SKM-1 (cell line): ENCODE data around the gene DIO1.

Experiments used
- DNase-seq: peaks from one replicate; lab custom pipeline; 2025; ENCODE audit not compliant: unreplicated experiment; lab: John Stamatoyannopoulos, UW

The DIO1 gene

GRCh38 chr1:53938136-53938830, 44.3 kb downstream of the DIO1 start:
- DNase-seq, result no peak

GRCh38 chr1:53942127-53942957, 48.4 kb downstream of the DIO1 start:
- DNase-seq, result no peak

- no peak for DNase-seq
These were observed 49.1 kb downstream of the DIO1 start for GRCh38 chr1:53943090-53943489.

- no peak for DNase-seq
These were observed 49.6 kb downstream of the DIO1 start for GRCh38 chr1:53943490-53944043.

- no peak for DNase-seq
These were observed 50.6 kb downstream of the DIO1 start for GRCh38 chr1:53944469-53945182.

- DNase-seq, result no peak
These were observed 51.1 kb downstream of the DIO1 start for GRCh38 chr1:53945183-53945432.

GRCh38 chr1:53945433-53946251, 51.7 kb downstream of the DIO1 start, which contains the start of gene IFT25:
TSS of gene IFT25 (minus strand) at chr1:53945699. CDS start at chr1:53940082, 5,617 bp downstream.
- DNase-seq, result peak; percentile 83

- no peak for DNase-seq
These were observed 52.5 kb downstream of the DIO1 start, which contains the start of gene LRRC42 for GRCh38 chr1:53946252-53947171. TSS of gene LRRC42 (plus strand) at chr1:53946350. CDS start at chr1:53952000, 5,650 bp downstream.

- DNase-seq, result no peak
These were observed 53.4 kb downstream of the DIO1 start for GRCh38 chr1:53947172-53947907.

- DNase-seq, result no peak
These were observed 54.3 kb downstream of the DIO1 start for GRCh38 chr1:53948291-53948690.

- peak; percentile 4 for DNase-seq
These were observed 55.3 kb downstream of the DIO1 start for GRCh38 chr1:53949023-53949990.

- DNase-seq, result no peak
These were observed 57.7 kb downstream of the DIO1 start for GRCh38 chr1:53951697-53952096.

GRCh38 chr1:53954128-53954527, 60.1 kb downstream of the DIO1 start:
- no peak for DNase-seq

GRCh38 chr1:53956308-53957168, 62.6 kb downstream of the DIO1 start:
- peak; percentile 14 for DNase-seq

- DNase-seq, result no peak
These were observed 63.3 kb downstream of the DIO1 start for GRCh38 chr1:53957194-53957818.

- peak; percentile 20 for DNase-seq
These were observed 65.8 kb downstream of the DIO1 start for GRCh38 chr1:53959664-53960250.
